K562 (cell line): Measurements from ENCODE around the gene ST7. TPM values are rescaled to one million over a fixed set of nuclear protein-coding genes. Genes with fewer than 3 reads are reported as not detected.

Source experiments
- HMBOX1 ChIP-seq: sonication (generic); IDR thresholded peaks from 2 replicates; pipeline ENCODE4 v1.6.1; 2016
- RBM25 ChIP-seq: fragments of 200-400 bp; formaldehyde crosslinking; IDR thresholded peaks from 2 replicates; pipeline ENCODE4 v1.6.1; 2018; ENCODE audit warnings: low read length, low read depth, moderate library complexity; ENCODE audit not compliant: severe bottlenecking
- SMARCA5 ChIP-seq: fragments of 450-650 bp; IDR thresholded peaks from 2 replicates; pipeline ENCODE4 v1.6.1; 2016
- YY1 ChIP-seq, 3 experiments: IDR thresholded peaks; 2 replicates each; pipeline ENCODE4 v1.6.1; 2011; ENCODE audit warnings: low read length in 2 of 3, mild to moderate bottlenecking in 2 of 3, moderate library complexity in 2 of 3, borderline replicate concordance in 1 of 3, control low read depth in 1 of 3, low read depth in 1 of 3; ENCODE audit not compliant: insufficient read depth in 3 of 3, insufficient replicate concordance in 2 of 3, control insufficient read depth in 1 of 3, insufficient read length in 1 of 3; ENCODE audit errors: extremely low read depth in 1 of 3
- ZFP36 ChIP-seq: fragments of 150-350 bp; IDR thresholded peaks from 2 replicates; pipeline ENCODE4 v1.6.1; 2018; ENCODE audit warnings: low read length, low read depth; ENCODE audit not compliant: partially characterized antibody
- ZNF407 ChIP-seq: fragments of 450-650 bp; IDR thresholded peaks from 2 replicates; pipeline ENCODE4 v1.6.1; 2016; ENCODE audit warnings: low read depth
- ZNF511 ChIP-seq: sonication (generic); formaldehyde crosslinking; IDR thresholded peaks from 2 replicates; pipeline ENCODE4 v1.8.0; 2022; ENCODE audit warnings: mild to moderate bottlenecking, missing genetic modification reagents
- polyA plus RNA-seq, 8 experiments: library from polyadenylated mRNA; depleted of rRNA in 4 of 8; stranded (reverse) in 5 of 8; unstranded in 3 of 8; fragments of >200 nt; fragmentation: Nextera tagmentation in 2 of 8; fragmentation: Illumina TruSeq in 1 of 8; extraction: Ambion mirVana in 2 of 8; extraction: Trizol in 1 of 8; gene quantifications; 2 replicates each; pipeline versions ENCODE4 v1.2.1 to v1.2.3, GENCODE V29; 2011 to 2014; ENCODE audit warnings: inconsistent platforms in 1 of 8, missing spikeins in 1 of 8
- total RNA-seq, 7 experiments: library from RNA; depleted of rRNA in 6 of 7; stranded (reverse); fragments of >200 nt in 6 of 7; fragmentation: Illumina TruSeq in 2 of 7; extraction: Trizol in 2 of 7; gene quantifications; 2 replicates each; pipeline versions ENCODE4 v1.2.1 to v1.2.3, GENCODE V29; 2011 to 2021; ENCODE audit warnings: low replicate concordance in 1 of 7

ST7 gene
- total and polyA plus RNA-seq, 9 of the 15 experiments (the other 6 are each of a cell fraction or from before 2014, with no cell fraction given), result 23.9 to 56.3 (median 36.9) TPM

- TF ChIP-seq ZNF407, result peak; percentile 11; the same call in 1 of the 2 replicates
- peak; percentile 80 for TF ChIP-seq HMBOX1
- peak; percentile 83 for TF ChIP-seq RBM25
- 0 out of 2 replicates have a peak, but pooled peaks have one; percentile 19 for TF ChIP-seq SMARCA5
- TF ChIP-seq ZNF511 (CRISPR knock-in tag), result no peak
- TF ChIP-seq YY1 (IDR thresholded peaks at IDR 0.05; ENCODE audit: borderline replicate concordance in 1 of 3, control insufficient read depth in 1 of 3, extremely low read depth in 1 of 3, insufficient read depth in 3 of 3, insufficient read length in 1 of 3, insufficient replicate concordance in 2 of 3, low read depth in 1 of 3, low read length in 2 of 3), result peak in 1 of 3 experiments; percentile 6
- peak; percentile 64 for TF ChIP-seq ZFP36
These were observed 14.1 kb downstream of the ST7 start (continued) for GRCh38 chr7:116967254-116967922.
